Omental fat pad (tissue), 4 donors: ENCODE data around the gene SNRPB. TPM values are rescaled to one million over a fixed set of nuclear protein-coding genes. Genes with fewer than 3 reads are reported as not detected.

Experiments
- ATAC-seq: fragments of 150-250 bp; one replicate; pipeline ENCODE4 v1.9.1; 2016; ENCODE audit warnings: mild to moderate bottlenecking, moderate library complexity; ENCODE audit not compliant: low FRiP score
- DNase-seq: peaks from one replicate; pipeline ENCODE4 v3.0.0-alpha.2; 2019; ENCODE audit warnings: low spot score
- CTCF ChIP-seq, 3 donors: fragments of 450-650 bp; IDR thresholded peaks; one replicate each; pipeline ENCODE4 v1.5.1; 2016 to 2017; ENCODE audit warnings: antibody characterized with exemption in 3 of 3, mild to moderate bottlenecking in 3 of 3, moderate library complexity in 2 of 3
- small RNA-seq: library from RNA; depleted of rRNA; stranded (forward); fragments of <200 nt; gene quantifications from one replicate; pipeline ENCODE3, GENCODE V24; 2016
- total RNA-seq, 4 donors: library from RNA; depleted of rRNA; stranded (reverse); fragments of >200 nt; gene quantifications; one replicate each; pipeline ENCODE4 v1.1.0, GENCODE V29; 2016

Gene SNRPB
- total RNA-seq, 4 donors from 2014 or later = 119 to 267 (median 170) TPM

DNA sequence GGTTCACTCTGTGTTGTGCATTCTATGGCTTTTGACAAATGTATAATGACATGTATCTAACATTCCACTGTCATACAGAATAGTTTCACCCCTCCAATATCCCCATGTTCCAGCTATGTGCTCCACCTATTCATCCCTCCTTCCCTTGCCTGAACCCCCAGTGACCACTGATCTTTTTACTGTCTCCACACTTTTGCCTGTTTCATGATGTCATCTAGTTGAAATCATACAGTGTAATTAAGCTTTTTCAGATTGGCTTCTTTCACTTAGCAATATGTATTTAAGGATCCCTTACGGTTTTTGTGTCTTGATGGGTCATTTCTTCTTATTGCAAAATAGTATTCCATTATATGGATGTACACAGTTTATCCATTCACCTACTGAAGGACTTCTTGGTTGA is 50.1 kb downstream of the SNRPB start:
- TF ChIP-seq CTCF (IDR thresholded peaks at IDR 0.05) = no peak
- DNase-seq = no peak
- no peak for ATAC-seq

GRCh38 chr20:2418388-2418787 is 52.2 kb downstream of the SNRPB start:
- no peak for TF ChIP-seq CTCF (IDR thresholded peaks at IDR 0.05)
- no peak for DNase-seq
- ATAC-seq = no peak

DNA sequence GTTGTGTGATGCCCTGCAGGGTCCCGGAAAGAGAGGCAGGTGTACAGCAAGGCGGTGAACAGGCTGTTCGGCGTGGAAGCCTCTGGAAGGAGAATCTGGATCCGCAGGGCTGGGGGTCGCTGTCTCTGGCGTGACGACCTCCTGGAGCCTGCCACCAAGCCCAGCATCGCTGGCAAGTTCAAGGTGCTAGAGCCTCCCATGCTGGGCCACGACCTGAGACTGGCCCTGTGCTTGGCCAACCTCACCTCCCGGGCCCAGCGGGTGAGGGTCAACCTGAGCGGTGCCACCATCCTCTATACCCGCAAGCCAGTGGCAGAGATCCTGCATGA is 53.4 kb downstream of the SNRPB start:
- no peak for ATAC-seq
- DNase-seq = no peak

GRCh38 chr20:2416541-2417212 is 53.9 kb downstream of the SNRPB start:
- no peak for ATAC-seq
- no peak for TF ChIP-seq CTCF (IDR thresholded peaks at IDR 0.05)
- DNase-seq = no peak

More for the DNA sequence above, 53.4 kb downstream of the SNRPB start:
- TF ChIP-seq CTCF (IDR thresholded peaks at IDR 0.05) = no peak

Small RNAs within 50 kb of the gene (small RNA-seq; reads per million reads assigned to genes)
- gene RF00019 = not detected

Other genes with a start within 250 kb of the SNRPB start
- not detected for gene TGM3, start 174.8 kb downstream of the SNRPB start, total RNA-seq
- gene TGM6, start 89.9 kb downstream of the SNRPB start, total RNA-seq = not detected
- 10 to 100 TPM in 1 of 4 donors, 1 to 10 TPM in 3; 6.8 to 14.8 (median 8.4) TPM for gene ZNF343, start 38.1 kb upstream of the SNRPB start, total RNA-seq
- under 1 TPM; 0.32 to 0.88 (median 0.53) TPM for gene TMC2, start 65.8 kb upstream of the SNRPB start, total RNA-seq
- 100 to 1,000 TPM in 2 of 4 donors, 10 to 100 TPM in 2; 77.3 to 463 (median 96.6) TPM for gene NOP56, start 181.8 kb upstream of the SNRPB start, total RNA-seq
- 100 to 1,000 TPM in 3 of 4 donors, 10 to 100 TPM in 1; 90.3 to 122 (median 103) TPM for gene IDH3B, start 193.4 kb upstream of the SNRPB start, total RNA-seq
- 1 to 10 TPM; 1.3 to 7.5 (median 5.4) TPM for gene EBF4, start 222.0 kb upstream of the SNRPB start, total RNA-seq